BLaER1 treated with 17β-estradiol and CSF1 and Interleukin-3, amounts not matched to agents 10 nM and 100 nM (cell line): Measurements from ENCODE around the gene TMEM130.
A peak's percentile ranks its signal among the peaks of the same experiment; 100 is the strongest.

Experiments
- H3K27ac ChIP-seq, 11 experiments: shearing (Covaris generic); formaldehyde crosslinking; 2 replicates each; pipeline ENCODE4 v1.8.1; 2022
- H3K27me3 ChIP-seq, 11 experiments: shearing (Covaris generic); formaldehyde crosslinking; 2 replicates each; pipeline ENCODE4 v1.8.1; 2022
- H3K36me3 ChIP-seq, 11 experiments: shearing (Covaris generic); formaldehyde crosslinking; 2 replicates each; pipeline ENCODE4 v1.8.1; 2022
- H3K4me1 ChIP-seq, 10 experiments: shearing (Covaris generic); formaldehyde crosslinking; 2 replicates each; pipeline ENCODE4 v1.8.1; 2022
- H3K4me2 ChIP-seq, 11 experiments: shearing (Covaris generic); formaldehyde crosslinking; 2 replicates each; pipeline ENCODE4 v1.8.1; 2022
- H3K4me3 ChIP-seq, 10 experiments: shearing (Covaris generic); formaldehyde crosslinking; 2 replicates each; pipeline ENCODE4 v1.8.1; 2022
- H3K9ac ChIP-seq, 11 experiments: shearing (Covaris generic); formaldehyde crosslinking; 2 replicates each; pipeline ENCODE4 v1.8.1; 2022
- H3K9me3 ChIP-seq, 11 experiments: shearing (Covaris generic); formaldehyde crosslinking; replicated peaks in 1 of 11; 2 replicates each; pipeline ENCODE4 v1.8.1; 2022
- H4K20me1 ChIP-seq, 11 experiments: shearing (Covaris generic); formaldehyde crosslinking; 2 replicates each; pipeline ENCODE4 v1.8.1; 2022
- Cebpa-rat ChIP-seq, 11 experiments: shearing (Covaris generic); IDR thresholded peaks; 2 replicates each; pipeline ENCODE4 v1.8.1; 2022

Gene TMEM130

GRCh38 chr7:98903246-98903645 lies 33.4 kb upstream of the TMEM130 start:
- no peak overlapping the region for H3K27ac ChIP-seq
- no peaks in the 10 kb centered on the region for H3K27me3 ChIP-seq
- H3K4me2 ChIP-seq: no peak overlapping the region
- no peak overlapping the region for H3K9ac ChIP-seq
- no peak for TF ChIP-seq Cebpa-rat (IDR thresholded peaks at IDR 0.05)
- H3K4me1 ChIP-seq: no peaks in the 10 kb centered on the region
- H4K20me1 ChIP-seq: peaks cover 0 to 56% (median 20%) of the 10 kb centered on the region in 11 experiments; a peak in 13 of 22 replicates
- peaks cover 99 to 100% (median 100%) of the 10 kb centered on the region in 11 experiments for H3K36me3 ChIP-seq
- no peak overlapping the region for H3K4me3 ChIP-seq
- no peaks in the 10 kb centered on the region for H3K9me3 ChIP-seq

GRCh38 chr7:98902523-98902922 lies 32.7 kb upstream of the TMEM130 start:
- TF ChIP-seq Cebpa-rat (IDR thresholded peaks at IDR 0.05): no peak
- H3K4me1 ChIP-seq: no peaks in the 10 kb centered on the region
- H3K9ac ChIP-seq: no peak overlapping the region

GRCh38 chr7:98900815-98901214 lies 31.0 kb upstream of the TMEM130 start:
- Histone ChIP-seq H3K36me3 (peaks cover 99 to 100% (median 100%) of the 10 kb centered on the region in 11 experiments), H4K20me1 (peaks cover 0 to 64% (median 14%) of the 10 kb centered on the region in 11 experiments; a peak in 15 of 22 replicates), H3K4me2 (no peak overlapping the region), H3K4me3 (no peak overlapping the region), H3K27me3 (no peaks in the 10 kb centered on the region), H3K27ac (no peak overlapping the region), H3K4me1 (no peaks in the 10 kb centered on the region), H3K9me3 (no peaks in the 10 kb centered on the region), H3K9ac (no peak overlapping the region)
- no peak for TF ChIP-seq Cebpa-rat (IDR thresholded peaks at IDR 0.05)

More at GRCh38 chr7:98902523-98902922, 32.7 kb upstream of the TMEM130 start:
- Histone ChIP-seq H4K20me1 (peaks cover 0 to 53% (median 22%) of the 10 kb centered on the region in 11 experiments; a peak in 13 of 22 replicates), H3K27ac (no peak overlapping the region), H3K36me3 (peaks cover 99 to 100% (median 100%) of the 10 kb centered on the region in 11 experiments), H3K4me3 (no peak overlapping the region), H3K4me2 (no peak overlapping the region), H3K9me3 (no peaks in the 10 kb centered on the region), H3K27me3 (no peaks in the 10 kb centered on the region)

- H3K27ac ChIP-seq: no peak overlapping the region
- peaks cover 0 to 63% (median 13%) of the 10 kb centered on the region in 11 experiments; a peak in 14 of 22 replicates for H4K20me1 ChIP-seq
- no peaks in the 10 kb centered on the region for H3K27me3 ChIP-seq
- H3K4me2 ChIP-seq: no peak overlapping the region
- H3K4me3 ChIP-seq: no peak overlapping the region
- H3K36me3 ChIP-seq: peaks cover 99 to 100% (median 100%) of the 10 kb centered on the region in 11 experiments
- no peak overlapping the region for H3K9ac ChIP-seq
- no peak for TF ChIP-seq Cebpa-rat (IDR thresholded peaks at IDR 0.05)
- H3K4me1 ChIP-seq: no peaks in the 10 kb centered on the region
- H3K9me3 ChIP-seq: no peaks in the 10 kb centered on the region
Observed at GRCh38 chr7:98899816-98900215, 30.0 kb upstream of the TMEM130 start.

- Histone ChIP-seq H3K4me3 (no peak overlapping the region), H4K20me1 (peaks cover 15 to 75% (median 43%) of the 10 kb centered on the region in 11 experiments; a peak in 20 of 22 replicates), H3K27me3 (no peaks in the 10 kb centered on the region), H3K9ac (no peak overlapping the region), H3K27ac (no peak overlapping the region), H3K4me1 (no peaks in the 10 kb centered on the region), H3K9me3 (no peaks in the 10 kb centered on the region), H3K36me3 (peaks cover 96 to 100% (median 100%) of the 10 kb centered on the region in 11 experiments), H3K4me2 (no peak overlapping the region)
- TF ChIP-seq Cebpa-rat (IDR thresholded peaks at IDR 0.05): no peak
Observed at GRCh38 chr7:98892609-98893008, 22.8 kb upstream of the TMEM130 start.

DNA sequence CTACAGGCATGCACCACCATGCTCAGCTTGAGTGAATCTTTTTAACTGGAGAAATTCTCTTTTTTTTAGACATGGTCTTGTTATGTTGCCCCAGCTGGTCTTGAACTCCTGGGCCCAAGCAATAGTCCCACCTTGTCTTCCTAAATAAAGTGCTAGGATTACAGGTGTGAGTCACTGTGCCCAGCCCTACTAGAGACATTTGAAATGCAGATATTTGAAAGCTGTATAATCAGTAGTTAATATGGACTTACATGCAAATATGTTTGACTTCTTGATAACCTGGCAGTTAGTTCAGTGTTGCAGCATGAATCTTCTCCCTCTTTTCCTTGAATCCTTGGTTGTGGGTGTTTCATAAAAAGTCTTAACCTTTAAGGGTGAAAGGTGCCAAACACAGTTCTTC lies 17.2 kb upstream of the TMEM130 start:
- no peaks in the 10 kb centered on the region for H3K27me3 ChIP-seq
- no peak overlapping the region for H3K4me3 ChIP-seq
- H4K20me1 ChIP-seq: peaks cover 47 to 84% (median 75%) of the 10 kb centered on the region in 11 experiments; a peak in 21 of 22 replicates
- no peak overlapping the region for H3K9ac ChIP-seq
- no peak overlapping the region for H3K4me2 ChIP-seq
- peaks cover 0 to 13% (median 3%) of the 10 kb centered on the region in 10 experiments; a peak in 8 of 20 replicates for H3K4me1 ChIP-seq
- H3K27ac ChIP-seq: no peak overlapping the region
- no peak for TF ChIP-seq Cebpa-rat (IDR thresholded peaks at IDR 0.05)
- no peaks in the 10 kb centered on the region for H3K9me3 ChIP-seq
- peaks cover 95 to 100% (median 98%) of the 10 kb centered on the region in 11 experiments for H3K36me3 ChIP-seq

DNA sequence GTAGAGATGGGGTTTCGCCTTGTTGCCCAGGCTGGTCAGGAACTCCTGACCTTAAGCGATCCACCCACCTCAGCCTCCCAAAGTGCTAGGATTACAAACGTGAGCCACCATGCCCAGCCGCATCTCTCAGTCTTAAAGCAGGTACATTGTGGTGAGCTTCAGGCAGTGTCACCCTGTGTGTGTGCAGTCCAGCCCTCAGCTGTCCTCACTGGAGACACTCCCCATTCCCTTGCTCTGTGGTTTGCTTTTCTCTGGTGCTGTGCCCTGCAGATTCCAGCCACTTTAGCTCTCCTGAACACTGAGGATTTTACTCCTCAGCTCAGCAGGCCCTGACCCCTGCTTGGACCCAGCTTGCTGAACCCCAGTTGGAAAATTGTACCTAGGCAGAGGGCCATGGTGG lies 14.6 kb upstream of the TMEM130 start:
- no peak for TF ChIP-seq Cebpa-rat (IDR thresholded peaks at IDR 0.05)
- Histone ChIP-seq H3K27ac (no peak overlapping the region), H3K36me3 (peaks cover 84 to 93% (median 88%) of the 10 kb centered on the region in 11 experiments), H3K4me3 (no peak overlapping the region), H4K20me1 (peaks cover 58 to 100% (median 93%) of the 10 kb centered on the region in 11 experiments; a peak in 21 of 22 replicates), H3K9me3 (no peaks in the 10 kb centered on the region), H3K4me2 (0 out of 22 replicates have a peak overlapping the region, but pooled peaks of 1 of the 11 experiments have one; percentile 1), H3K27me3 (no peaks in the 10 kb centered on the region), H3K4me1 (peaks cover 12 to 28% (median 19%) of the 10 kb centered on the region in 10 experiments), H3K9ac (peak overlapping the region in 2 of 11 experiments; percentile 3; a peak in 1 of 22 replicates)

DNA sequence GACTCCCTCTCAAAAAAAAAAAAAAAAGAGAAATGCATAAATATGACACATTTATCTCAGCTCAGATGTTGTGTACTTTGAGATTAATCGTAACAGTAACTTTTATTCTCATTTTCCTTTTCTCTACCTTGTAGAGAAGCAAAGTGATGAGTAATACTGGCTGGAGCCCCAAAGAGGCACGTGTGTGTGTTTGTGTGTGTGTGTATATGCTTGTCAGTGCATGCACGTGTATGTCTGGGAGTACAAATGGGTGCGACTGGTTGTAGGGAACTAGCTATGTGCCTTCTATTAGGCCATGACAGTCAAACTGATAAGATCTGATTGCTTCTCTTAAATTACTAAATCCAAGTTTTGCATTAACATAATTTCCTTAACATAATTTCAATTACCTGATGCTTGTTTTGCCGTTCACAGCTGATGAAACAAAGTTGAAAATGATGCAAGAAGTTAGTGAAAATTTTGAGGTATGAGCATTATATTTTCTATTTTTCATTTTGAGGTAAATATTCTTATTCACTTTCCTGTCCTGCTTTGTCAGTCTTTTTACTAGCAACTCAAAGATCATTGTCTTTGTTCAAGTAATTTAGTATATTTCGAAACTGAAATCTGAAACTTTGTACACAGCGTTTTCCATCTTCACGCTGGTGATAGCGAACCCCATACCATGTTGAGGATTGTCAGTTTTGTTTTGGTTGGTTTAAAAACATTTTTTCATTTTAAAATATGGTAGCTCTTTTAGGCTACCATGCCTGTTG lies 11.9 kb upstream of the TMEM130 start:
- Histone ChIP-seq H3K4me2 (no peak overlapping the region), H3K4me3 (no peak overlapping the region), H3K9ac (no peak overlapping the region), H3K9me3 (no peaks in the 10 kb centered on the region), H3K27ac (no peak overlapping the region), H4K20me1 (peaks cover 40 to 78% (median 70%) of the 10 kb centered on the region in 11 experiments; a peak in 21 of 22 replicates), H3K27me3 (no peaks in the 10 kb centered on the region), H3K36me3 (peaks cover 57 to 66% (median 62%) of the 10 kb centered on the region in 11 experiments), H3K4me1 (peaks cover 15 to 35% (median 24%) of the 10 kb centered on the region in 10 experiments)
- no peak for TF ChIP-seq Cebpa-rat (IDR thresholded peaks at IDR 0.05)

- Histone ChIP-seq H3K4me1 (peaks cover 15 to 35% (median 24%) of the 10 kb centered on the region in 10 experiments), H3K4me3 (peak overlapping the region; percentile 95 to 100 (median 98); a peak in 11 of 20 replicates), H3K9ac (peak overlapping the region in 10 of 11 experiments; percentile 98 to 100 (median 100); a peak in 13 of 22 replicates), H3K27me3 (no peaks in the 10 kb centered on the region), H3K27ac (peak overlapping the region in 3 of 11 experiments; percentile 96 to 100 (median 99); a peak in 7 of 22 replicates), H3K9me3 (no peaks in the 10 kb centered on the region), H4K20me1 (peaks cover 36 to 66% (median 60%) of the 10 kb centered on the region in 11 experiments; a peak in 21 of 22 replicates), H3K4me2 (peak overlapping the region; percentile 90 to 100 (median 98)), H3K36me3 (peaks cover 47 to 54% (median 52%) of the 10 kb centered on the region in 11 experiments)
- TF ChIP-seq Cebpa-rat (IDR thresholded peaks at IDR 0.05): no peak
Observed at GRCh38 chr7:98880485-98880884, 10.7 kb upstream of the TMEM130 start.
